Measurements from ENCODE around the gene SLC44A1. TPM values are rescaled to one million over a fixed set of nuclear protein-coding genes. Genes with fewer than 3 reads are reported as not detected.

The SLC44A1 gene
- 10 to 100 TPM; 46.6 to 66.3 (median 56.0) TPM for total RNA-seq (2021; fragmentation: NEBNext Ultra II Directional; extraction: Animal tissue kit (Norgen Biotek cat#: 25700))
- long read RNA-seq, full-length matches to known transcripts, result 53 of 94 reads
- long read RNA-seq, partial matches to known transcripts, result 9 of 94 reads
- long read RNA-seq, other reads (novel, unspliced or antisense), result 32 of 94 reads

GRCh38 chr9:105244003-105244733 lies at the start of gene SLC44A1:
TSS of gene SLC44A1 (plus strand) at chr9:105244651. CDS start at chr9:105244869, 218 bp downstream.
- H3K4me3 Mint-ChIP-seq, result peak within 1 kb of the TSS; percentile 89
- peak; percentile 17; the same call in 1 of the 2 replicates for TF ChIP-seq CTCF (IDR thresholded peaks at IDR 0.05)
- DNase-seq, result peak; percentile 96
- peaks cover 72% of the 10 kb centered on the region for H3K4me1 Mint-ChIP-seq (ENCODE audit: low read depth)
- no peaks in the 10 kb centered on the region for H3K36me3 Mint-ChIP-seq (ENCODE audit: low read depth)
- H3K27ac Mint-ChIP-seq, result peak within 1 kb of the TSS; percentile 87
- peaks cover 1% of the 10 kb centered on the region; the same call in 1 of the 2 replicates for H3K27me3 Mint-ChIP-seq (ENCODE audit: insufficient read depth)
- H3K9me3 Mint-ChIP-seq, result no peaks in the 10 kb centered on the region

GRCh38 chr9:105195259-105195658 lies 49.2 kb upstream of the SLC44A1 start:
- Mint-ChIP-seq H3K9me3 (no peaks in the 10 kb centered on the region), H3K4me1 (ENCODE audit: low read depth) (no peaks in the 10 kb centered on the region), H3K4me3 (no peak overlapping the region), H3K27me3 (ENCODE audit: insufficient read depth) (no peaks in the 10 kb centered on the region), H3K27ac (no peak overlapping the region), H3K36me3 (ENCODE audit: low read depth) (no peaks in the 10 kb centered on the region)
- no peak for DNase-seq
- no peak for TF ChIP-seq CTCF (IDR thresholded peaks at IDR 0.05)

- no peak for DNase-seq
- Mint-ChIP-seq H3K27me3 (ENCODE audit: insufficient read depth) (no peaks in the 10 kb centered on the region), H3K36me3 (ENCODE audit: low read depth) (no peaks in the 10 kb centered on the region), H3K4me3 (no peak overlapping the region), H3K9me3 (no peaks in the 10 kb centered on the region), H3K4me1 (ENCODE audit: low read depth) (no peaks in the 10 kb centered on the region), H3K27ac (no peak overlapping the region)
- no peak for TF ChIP-seq CTCF (IDR thresholded peaks at IDR 0.05)
Observed at GRCh38 chr9:105198023-105198422, 46.4 kb upstream of the SLC44A1 start.

GRCh38 chr9:105198865-105199264 lies 45.6 kb upstream of the SLC44A1 start:
- H3K9me3 Mint-ChIP-seq, result no peaks in the 10 kb centered on the region

GRCh38 chr9:105204416-105204815 lies 40.0 kb upstream of the SLC44A1 start:
- H3K27me3 Mint-ChIP-seq (ENCODE audit: insufficient read depth), result no peaks in the 10 kb centered on the region; the same call in 1 of the 2 replicates
- no peaks in the 10 kb centered on the region for H3K36me3 Mint-ChIP-seq (ENCODE audit: low read depth)
- H3K27ac Mint-ChIP-seq, result no peak overlapping the region
- no peaks in the 10 kb centered on the region for H3K9me3 Mint-ChIP-seq
- DNase-seq, result no peak
- peaks cover 32% of the 10 kb centered on the region for H3K4me1 Mint-ChIP-seq (ENCODE audit: low read depth)
- H3K4me3 Mint-ChIP-seq, result no peak overlapping the region
- TF ChIP-seq CTCF (IDR thresholded peaks at IDR 0.05), result no peak

More at GRCh38 chr9:105198865-105199264, 45.6 kb upstream of the SLC44A1 start:
- H3K4me3 Mint-ChIP-seq, result no peak overlapping the region
- no peak for TF ChIP-seq CTCF (IDR thresholded peaks at IDR 0.05)
- no peaks in the 10 kb centered on the region for H3K27me3 Mint-ChIP-seq (ENCODE audit: insufficient read depth)
- DNase-seq, result no peak
- H3K27ac Mint-ChIP-seq, result no peak overlapping the region
- no peaks in the 10 kb centered on the region for H3K4me1 Mint-ChIP-seq (ENCODE audit: low read depth)
- no peaks in the 10 kb centered on the region for H3K36me3 Mint-ChIP-seq (ENCODE audit: low read depth)

Data from HFFc6 (cell line).